Type B pancreatic cell (in vitro differentiated cells): ENCODE measurements around the gene OTOG. TPM values are rescaled to one million over a fixed set of nuclear protein-coding genes. Genes with fewer than 3 reads are reported as not detected.

Experiments used
- DNase-seq: peaks from one replicate; pipeline ENCODE4 v3.0.0; 2021; ENCODE audit warnings: mixed read lengths; ENCODE audit not compliant: unreplicated experiment; ENCODE audit errors: extremely low spot score
- H3K27ac Mint-ChIP-seq: 2 replicates; pipeline ENCODE4 v1.8.0; 2021; ENCODE audit warnings: mild to moderate bottlenecking, mixed read lengths
- H3K27me3 Mint-ChIP-seq: 2 replicates; pipeline ENCODE4 v1.8.0; 2021; ENCODE audit warnings: mixed read lengths
- H3K36me3 Mint-ChIP-seq: 2 replicates; pipeline ENCODE4 v1.8.0; 2021; ENCODE audit warnings: mixed read lengths
- H3K4me1 Mint-ChIP-seq: one replicate; pipeline ENCODE4 v1.8.0; 2021; ENCODE audit warnings: mixed read lengths; ENCODE audit not compliant: unreplicated experiment
- H3K4me3 Mint-ChIP-seq: 2 replicates; pipeline ENCODE4 v1.8.0; 2021; ENCODE audit warnings: mild to moderate bottlenecking, mixed read lengths
- H3K9me3 Mint-ChIP-seq: 2 replicates; pipeline ENCODE4 v1.8.0; 2021; ENCODE audit warnings: mixed read lengths
- CTCF ChIP-seq: fragments of 200-600 bp; sonication (generic); conservative IDR thresholded peaks from 2 replicates; pipeline ENCODE4 v1.5.0; 2021; ENCODE audit warnings: antibody characterized with exemption, mild to moderate bottlenecking
- total RNA-seq: library from RNA; stranded (reverse); gene quantifications from 2 replicates; pipeline ENCODE4 v1.2.1, GENCODE V29; 2021; ENCODE audit warnings: low replicate concordance

OTOG gene
- total RNA-seq, 1 donor from 2014 or later = 1.5 TPM

- TF ChIP-seq CTCF = no peak
- Mint-ChIP-seq H3K36me3 (no peaks in the 10 kb centered on the region), H3K9me3 (no peaks in the 10 kb centered on the region), H3K4me3 (no peak overlapping the region), H3K27me3 (peaks cover 18% of the 10 kb centered on the region), H3K4me1 (peaks cover 10% of the 10 kb centered on the region), H3K27ac (no peak overlapping the region)
- no peak for DNase-seq
Measured at GRCh38 chr11:17508306-17508705, 38.8 kb upstream of the OTOG start.

- no peaks in the 10 kb centered on the region for H3K9me3 Mint-ChIP-seq
- H3K4me3 Mint-ChIP-seq = no peak overlapping the region
- H3K27me3 Mint-ChIP-seq = peaks cover 21% of the 10 kb centered on the region
- DNase-seq = no peak
- H3K36me3 Mint-ChIP-seq = no peaks in the 10 kb centered on the region
- no peak overlapping the region for H3K27ac Mint-ChIP-seq
- peaks cover 10% of the 10 kb centered on the region for H3K4me1 Mint-ChIP-seq
- no peak for TF ChIP-seq CTCF
Measured at GRCh38 chr11:17508791-17509190, 38.3 kb upstream of the OTOG start.

- Mint-ChIP-seq H3K36me3 (no peaks in the 10 kb centered on the region), H3K27ac (no peak overlapping the region), H3K4me1 (peaks cover 5% of the 10 kb centered on the region), H3K4me3 (no peak overlapping the region), H3K9me3 (no peaks in the 10 kb centered on the region), H3K27me3 (peaks cover 18% of the 10 kb centered on the region)
- DNase-seq = no peak
- TF ChIP-seq CTCF = no peak
Measured at GRCh38 chr11:17510507-17511206, 36.4 kb upstream of the OTOG start.

GRCh38 chr11:17511571-17511970 is 35.5 kb upstream of the OTOG start:
- Mint-ChIP-seq H3K27ac (no peak overlapping the region), H3K4me1 (peaks cover 5% of the 10 kb centered on the region), H3K36me3 (no peaks in the 10 kb centered on the region), H3K27me3 (peaks cover 16% of the 10 kb centered on the region), H3K4me3 (no peak overlapping the region), H3K9me3 (no peaks in the 10 kb centered on the region)
- TF ChIP-seq CTCF = no peak
- DNase-seq = no peak

GRCh38 chr11:17512101-17512500 is 35.0 kb upstream of the OTOG start:
- no peak overlapping the region for H3K27ac Mint-ChIP-seq
- no peaks in the 10 kb centered on the region for H3K9me3 Mint-ChIP-seq
- no peak for TF ChIP-seq CTCF
- H3K4me1 Mint-ChIP-seq = peaks cover 5% of the 10 kb centered on the region
- peaks cover 14% of the 10 kb centered on the region for H3K27me3 Mint-ChIP-seq
- no peak for DNase-seq
- H3K4me3 Mint-ChIP-seq = no peak overlapping the region
- H3K36me3 Mint-ChIP-seq = no peaks in the 10 kb centered on the region

GRCh38 chr11:17513853-17514252 is 33.2 kb upstream of the OTOG start:
- Mint-ChIP-seq H3K36me3 (no peaks in the 10 kb centered on the region), H3K27me3 (peaks cover 9% of the 10 kb centered on the region), H3K27ac (no peak overlapping the region), H3K9me3 (no peaks in the 10 kb centered on the region), H3K4me3 (no peak overlapping the region), H3K4me1 (peaks cover 5% of the 10 kb centered on the region)
- TF ChIP-seq CTCF = no peak
- DNase-seq = no peak
